Measurements from ENCODE around the gene COA6. TPM values are rescaled to one million over a fixed set of nuclear protein-coding genes. Genes with fewer than 3 reads are reported as not detected.

COA6 gene
- total and polyA plus RNA-seq, 2 of the 8 experiments (the other 6 are each of a cell fraction or from before 2014, with no cell fraction given): 22.9 to 44.9 TPM

- no peak for TF ChIP-seq BCL11A (IDR thresholded peaks at IDR 0.05; ENCODE audit: low read depth in 2 of 2, low read length in 2 of 2)
- TF ChIP-seq TBP (IDR thresholded peaks at IDR 0.05; ENCODE audit: low read depth, low read length): no peak
Observed at GRCh38 chr1:234400773-234401172, 27.5 kb downstream of the COA6 start (continued).

Measured in H1 (cell line).